HL-60/S4 treated with retinoic acid at 250 ng/mL for 4 days and 3 days (cell line): ENCODE measurements around the gene CORO7.
"Not testable (repeated sequence)": the region's sequence is repeated elsewhere in the genome, so short reads cannot be mapped to it uniquely, and the experiment has no call there.

Source experiments
- in situ Hi-C: fragments of 300-500 bp; cut with MboI; formaldehyde crosslinking; loops from 2 replicates; pipeline ENCODE4 v1.7.0; 2022; ENCODE audit warnings: low sequenced_read_pairs

CORO7 gene

DNA sequence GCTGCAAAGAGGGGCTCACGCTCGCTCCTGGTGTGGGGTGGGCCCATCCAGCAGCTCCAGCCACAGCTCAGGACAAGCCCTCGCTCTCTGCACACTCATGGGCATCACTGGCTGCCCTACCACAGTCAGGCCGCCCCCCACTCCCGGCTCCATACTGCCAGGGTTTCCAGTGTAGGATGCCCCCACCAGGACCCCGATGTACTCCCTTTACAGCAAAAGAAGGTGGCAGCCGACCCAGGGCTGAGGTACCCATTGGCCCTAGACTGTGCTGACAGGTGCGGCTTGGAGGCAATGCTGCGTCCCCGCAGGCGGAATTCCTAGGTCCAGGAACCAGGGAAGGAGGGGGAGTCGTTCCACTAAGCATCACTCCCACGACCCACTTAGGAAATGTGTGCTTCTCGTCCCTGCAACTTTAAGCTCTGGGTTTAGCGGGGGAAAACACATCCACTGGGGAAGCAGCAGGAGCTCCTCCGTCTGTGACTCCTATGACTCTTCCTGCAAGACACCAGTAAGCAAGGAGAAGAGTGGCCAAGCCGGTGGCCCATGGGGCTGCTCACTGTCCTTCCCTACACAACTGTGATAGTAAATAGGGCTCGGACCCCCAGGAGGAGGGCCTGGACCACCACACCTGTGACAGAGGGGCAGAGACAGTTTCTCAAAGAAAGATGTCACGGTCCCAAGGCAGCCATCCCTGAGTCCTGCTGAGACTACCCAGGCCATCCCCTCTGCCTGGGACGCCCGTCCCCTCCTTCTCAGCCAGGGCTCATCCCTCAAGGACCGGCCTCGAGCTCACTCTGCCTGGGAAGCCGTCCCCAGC is 13.1 kb downstream of the CORO7 start:
- in situ Hi-C loops = no loop called here

DNA sequence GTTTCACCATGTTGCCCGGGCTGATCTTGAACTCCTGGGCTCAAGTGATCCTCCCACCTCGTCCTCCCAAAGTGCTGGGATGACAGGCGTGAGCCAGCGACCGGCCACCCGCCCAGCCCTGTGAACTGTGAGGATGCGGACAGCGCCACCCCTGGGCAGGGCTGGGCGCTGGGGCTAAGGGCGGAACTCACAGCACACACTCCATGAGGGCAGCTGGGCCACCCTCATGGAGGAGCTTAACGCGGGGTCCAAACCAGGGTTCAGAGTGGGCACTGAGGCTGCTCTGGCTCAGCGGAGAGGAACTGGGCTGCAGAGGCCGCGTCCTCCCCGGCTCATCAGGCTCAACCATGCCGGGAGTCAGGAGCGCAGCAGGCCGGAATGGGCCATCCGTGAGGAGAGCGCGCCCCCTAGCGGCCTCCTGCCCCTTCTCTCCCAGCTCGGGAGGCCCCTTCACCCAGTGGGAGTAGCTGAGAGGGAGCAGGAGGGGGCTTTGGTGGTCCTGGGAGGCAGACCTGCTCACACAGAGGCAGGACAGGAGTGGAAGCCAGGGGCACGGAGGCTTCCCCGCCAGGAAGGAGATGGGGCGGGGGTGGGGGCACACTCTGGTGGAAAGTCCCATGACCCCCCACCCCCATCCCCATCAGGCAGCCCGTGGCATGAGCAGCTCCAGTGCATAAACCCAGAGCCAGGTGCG is 13.8 kb downstream of the CORO7 start:
- in situ Hi-C loops = no loop called here

DNA sequence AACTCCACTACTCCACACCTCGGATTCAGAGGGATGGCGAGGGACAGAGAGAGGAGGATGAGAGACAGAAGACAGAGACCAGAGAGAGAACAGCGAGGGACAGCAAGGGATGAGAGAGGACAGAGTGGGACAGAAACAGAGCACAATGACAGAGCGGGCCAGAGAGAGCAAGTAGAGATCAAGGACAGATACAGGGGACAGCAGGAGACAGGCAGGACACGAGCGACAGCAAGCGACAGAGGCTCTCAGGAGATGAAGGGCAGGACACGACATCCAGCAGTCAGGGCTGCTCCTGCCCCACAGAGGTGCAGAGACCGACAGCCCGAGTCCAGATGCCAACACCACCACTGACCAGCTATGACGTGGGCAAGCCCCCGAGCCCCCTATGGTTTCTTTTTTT is 14.9 kb downstream of the CORO7 start:
- in situ Hi-C loops = no loop called here

DNA sequence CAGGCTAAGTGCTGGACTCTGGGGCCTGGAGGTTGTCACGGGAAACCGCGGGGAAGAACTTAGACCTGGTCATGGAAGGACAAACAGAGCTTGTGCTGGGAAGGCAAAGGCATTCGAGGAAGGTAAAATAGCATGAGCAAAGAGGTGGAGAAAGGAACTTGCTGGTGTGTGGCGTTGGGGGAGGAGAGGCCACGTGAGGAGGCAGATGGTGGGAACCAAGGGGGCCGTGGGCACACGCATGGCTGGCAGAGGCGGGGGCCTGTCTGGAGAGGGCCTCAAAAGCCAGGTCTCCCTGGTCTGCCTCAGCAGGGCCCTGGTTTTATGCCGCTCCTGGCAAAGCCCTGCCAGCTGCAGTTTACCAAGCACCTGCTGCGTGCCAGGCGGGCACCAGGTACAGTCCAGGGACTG is 15.3 kb downstream of the CORO7 start:
- in situ Hi-C loops = no loop called here

- in situ Hi-C loops = no loop called here
These were observed 17.2 kb downstream of the CORO7 start for GRCh38 chr16:4399001-4399730.

DNA sequence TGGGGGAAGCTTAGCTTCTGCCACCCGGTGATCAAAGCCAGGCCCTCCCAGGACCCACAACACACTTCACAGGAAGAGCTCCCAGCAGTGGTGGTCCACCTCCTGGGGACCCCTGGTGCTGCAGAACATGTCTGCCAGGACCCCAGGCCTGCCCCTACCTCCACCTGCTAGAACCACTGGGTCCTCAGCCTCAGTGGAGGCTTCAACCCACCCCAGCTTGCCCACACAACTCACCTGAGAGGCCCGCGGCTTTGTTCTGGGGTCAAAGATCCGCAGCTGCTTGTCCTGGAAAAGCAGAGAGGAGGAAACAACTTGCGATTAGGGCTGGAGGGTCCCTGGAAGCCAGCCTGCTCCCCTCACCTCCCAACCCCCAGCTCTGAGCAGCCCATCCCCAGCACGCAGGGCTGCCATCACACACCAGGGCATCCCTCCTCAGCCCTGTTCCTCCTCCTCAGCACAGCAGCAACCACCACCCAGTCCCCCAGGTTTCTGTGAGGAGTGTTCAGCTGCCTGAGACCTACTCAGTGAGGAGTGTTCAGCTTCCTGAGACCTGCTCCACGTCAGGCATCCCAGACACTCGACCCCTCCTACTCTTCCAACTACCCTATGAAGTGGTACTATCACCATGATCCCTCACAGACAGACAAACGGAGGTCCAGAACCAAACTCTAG is 21.2 kb downstream of the CORO7 start:
- in situ Hi-C loops = no loop called here

DNA sequence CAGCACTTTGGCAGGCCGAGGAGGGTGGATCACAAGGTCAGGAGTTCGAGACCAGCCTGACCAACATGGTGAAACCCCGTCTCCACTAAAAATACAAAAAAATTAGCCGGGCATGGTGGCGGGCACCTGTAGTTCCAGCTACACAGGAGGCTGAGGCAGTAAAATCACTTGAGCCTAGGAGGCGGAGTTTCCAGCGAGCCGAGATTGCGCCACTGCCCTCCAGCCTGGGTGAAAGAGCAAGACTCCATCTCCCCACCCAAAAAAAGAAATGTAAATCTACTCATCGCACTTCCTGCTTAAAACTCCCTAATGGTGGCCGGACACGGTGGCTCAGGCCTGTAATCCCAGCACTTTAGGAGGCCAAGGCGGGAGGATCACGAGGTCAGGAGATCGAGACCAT is 22.5 kb downstream of the CORO7 start:
- in situ Hi-C loops = not testable (repeated sequence)

DNA sequence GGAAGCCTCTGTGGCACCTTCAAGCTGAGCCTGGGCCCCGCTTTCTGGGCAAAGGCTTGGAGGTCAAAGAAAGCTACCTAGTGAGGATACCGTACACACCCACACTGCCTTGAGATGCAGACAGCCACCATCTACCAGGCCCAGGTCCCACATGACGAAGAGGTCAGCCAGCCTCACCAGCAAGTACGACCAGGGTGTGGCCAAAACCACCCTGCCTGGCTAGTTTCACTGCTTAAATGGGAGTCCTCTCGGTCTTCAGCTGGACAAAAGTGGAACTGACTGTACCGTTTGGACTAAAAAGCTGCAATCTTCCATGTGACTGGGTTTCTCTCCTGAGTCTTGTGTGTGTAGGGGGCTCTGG is 23.2 kb downstream of the CORO7 start:
- in situ Hi-C loops = no loop called here

GRCh38 chr16:4392382-4393239 is 23.8 kb downstream of the CORO7 start:
- in situ Hi-C loops = no loop called here

GRCh38 chr16:4391631-4392381 is 24.6 kb downstream of the CORO7 start:
- in situ Hi-C loops = no loop called here

DNA sequence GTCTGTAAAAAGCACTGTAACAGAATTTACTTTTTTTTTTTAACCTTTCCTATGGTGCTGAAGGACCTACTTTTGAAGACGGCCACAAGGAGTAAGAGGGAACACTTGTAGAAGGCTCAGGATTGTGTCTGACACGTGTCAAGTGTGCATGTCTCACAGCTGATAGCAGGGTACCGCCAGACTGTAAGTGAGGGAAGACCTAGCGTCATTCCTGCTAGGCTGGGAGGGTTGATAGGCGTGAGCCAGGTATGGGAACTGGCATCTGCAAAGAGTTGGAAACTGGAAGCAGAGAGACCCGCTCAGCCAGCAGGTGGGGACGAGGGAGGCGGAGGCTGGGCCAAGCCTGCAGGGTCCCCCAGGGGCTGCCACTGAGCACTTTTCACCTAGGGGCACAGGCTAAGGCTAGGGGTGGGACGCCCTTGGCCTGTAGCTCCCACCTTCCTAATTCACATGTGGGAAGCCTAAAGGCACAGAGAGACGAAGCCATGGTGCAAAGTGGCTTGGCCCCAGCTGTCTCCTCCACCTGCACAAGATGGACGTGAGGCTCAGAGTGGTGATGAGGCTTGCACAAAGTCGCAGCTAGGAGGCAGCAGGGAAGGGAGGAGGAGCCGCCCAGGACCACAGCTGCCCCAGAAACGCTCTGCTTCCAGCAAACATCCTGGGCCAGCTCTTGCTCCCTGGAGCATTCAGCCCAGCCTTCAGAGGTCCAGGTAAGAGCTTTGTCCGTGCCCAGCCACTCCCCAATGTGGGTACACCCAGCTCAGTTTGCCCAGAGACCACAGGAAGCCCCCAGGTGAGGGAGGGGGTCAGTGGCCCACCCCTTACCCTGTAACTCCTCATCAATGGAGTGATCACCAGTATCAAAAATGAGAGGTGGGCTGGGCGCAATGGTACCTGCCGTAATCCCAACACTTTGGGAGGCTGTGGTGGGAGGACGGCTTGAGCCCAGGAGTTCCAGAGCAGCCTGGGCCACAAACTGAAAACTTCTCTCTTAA is 25.8 kb downstream of the CORO7 start:
- in situ Hi-C loops = no loop called here

GRCh38 chr16:4389051-4389955 is 27.1 kb downstream of the CORO7 start:
- in situ Hi-C loops = no loop called here

DNA sequence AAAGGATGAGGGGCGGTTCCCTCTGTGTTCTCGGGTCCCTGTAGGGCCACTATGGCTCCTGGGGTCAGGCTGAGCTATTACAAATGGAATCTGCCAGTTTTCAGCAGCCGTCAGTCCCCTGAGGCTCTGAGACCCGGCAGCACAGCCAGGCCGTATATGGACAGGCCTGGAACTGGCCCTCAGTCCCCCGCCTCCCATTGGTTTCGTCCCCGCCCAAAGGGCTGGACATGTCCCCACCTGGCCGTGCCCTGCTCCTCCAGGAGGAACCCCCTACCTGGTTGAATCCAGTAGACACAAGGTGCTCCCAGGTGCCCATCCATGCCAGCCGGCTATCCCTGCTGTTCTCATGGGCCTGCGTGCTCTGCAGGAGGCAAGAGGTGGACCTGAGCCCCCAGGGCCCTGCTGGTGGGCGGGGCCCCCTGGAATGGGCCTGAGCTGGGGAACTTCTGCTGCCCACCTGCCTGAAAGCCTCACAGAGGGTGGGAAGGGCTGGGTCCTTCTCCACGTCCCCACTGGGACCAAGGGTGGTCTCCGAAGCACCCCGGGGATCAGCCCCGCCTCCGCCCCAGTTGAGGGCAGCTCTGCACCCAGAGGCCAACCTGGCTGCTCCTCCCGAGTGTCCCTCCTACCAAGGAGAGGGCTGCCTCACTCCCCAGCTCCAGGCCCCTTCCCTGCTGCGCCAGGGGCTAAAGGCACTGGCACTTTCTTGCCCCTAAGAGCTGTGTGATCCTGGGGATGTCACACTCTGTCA is 27.9 kb downstream of the CORO7 start:
- in situ Hi-C loops = no loop called here

DNA sequence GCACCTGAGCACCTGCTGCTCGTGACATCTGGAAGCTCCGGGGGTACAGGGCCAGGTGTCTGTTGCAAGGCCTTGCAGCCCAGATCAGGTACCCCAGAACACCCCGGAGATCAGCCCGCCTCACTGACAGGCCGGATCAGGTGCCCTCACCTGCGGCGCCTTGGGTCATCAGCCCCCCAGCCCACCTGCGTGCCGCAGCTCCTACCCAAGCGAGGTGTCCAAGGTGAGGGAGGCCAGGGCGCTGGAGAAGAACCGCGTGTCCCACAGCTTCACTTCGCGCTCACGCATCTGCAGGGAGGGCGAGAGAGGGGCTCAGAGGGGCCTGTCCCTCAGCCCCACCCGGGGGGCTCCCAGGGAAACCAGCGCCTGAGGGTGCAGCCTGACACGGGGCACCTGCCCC is 28.6 kb downstream of the CORO7 start:
- in situ Hi-C loops = no loop called here

- in situ Hi-C loops = no loop called here
These were observed 29.3 kb downstream of the CORO7 start for GRCh38 chr16:4386951-4387565.

DNA sequence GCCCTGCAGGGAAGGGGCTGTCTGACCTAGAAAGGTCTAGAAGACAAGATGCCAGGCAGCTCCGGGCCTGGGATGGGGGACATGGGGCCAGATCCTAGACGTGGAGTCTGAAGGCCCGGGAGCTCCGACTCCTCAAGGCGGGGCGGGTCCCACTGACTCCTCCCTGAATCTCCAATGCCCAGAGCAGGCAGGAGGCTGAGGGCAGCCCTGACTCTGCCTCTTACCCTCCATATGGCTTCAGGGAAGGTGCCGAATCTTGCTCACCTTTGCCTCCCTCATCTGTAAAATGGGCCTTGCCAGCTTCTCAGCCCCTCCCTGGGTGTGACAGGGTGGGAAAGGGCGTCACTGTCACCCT is 30.0 kb downstream of the CORO7 start:
- in situ Hi-C loops = no loop called here
